ENCODE data around the gene LRP2. TPM values are rescaled to one million over a fixed set of nuclear protein-coding genes. Genes with fewer than 3 reads are reported as not detected.
"Not testable (repeated sequence)": the region's sequence is repeated elsewhere in the genome, so short reads cannot be mapped to it uniquely, and the experiment has no call there.

The LRP2 gene
- total RNA-seq, result 0.06 TPM in 1 of 2 replicates, not detected in the other

DNA sequence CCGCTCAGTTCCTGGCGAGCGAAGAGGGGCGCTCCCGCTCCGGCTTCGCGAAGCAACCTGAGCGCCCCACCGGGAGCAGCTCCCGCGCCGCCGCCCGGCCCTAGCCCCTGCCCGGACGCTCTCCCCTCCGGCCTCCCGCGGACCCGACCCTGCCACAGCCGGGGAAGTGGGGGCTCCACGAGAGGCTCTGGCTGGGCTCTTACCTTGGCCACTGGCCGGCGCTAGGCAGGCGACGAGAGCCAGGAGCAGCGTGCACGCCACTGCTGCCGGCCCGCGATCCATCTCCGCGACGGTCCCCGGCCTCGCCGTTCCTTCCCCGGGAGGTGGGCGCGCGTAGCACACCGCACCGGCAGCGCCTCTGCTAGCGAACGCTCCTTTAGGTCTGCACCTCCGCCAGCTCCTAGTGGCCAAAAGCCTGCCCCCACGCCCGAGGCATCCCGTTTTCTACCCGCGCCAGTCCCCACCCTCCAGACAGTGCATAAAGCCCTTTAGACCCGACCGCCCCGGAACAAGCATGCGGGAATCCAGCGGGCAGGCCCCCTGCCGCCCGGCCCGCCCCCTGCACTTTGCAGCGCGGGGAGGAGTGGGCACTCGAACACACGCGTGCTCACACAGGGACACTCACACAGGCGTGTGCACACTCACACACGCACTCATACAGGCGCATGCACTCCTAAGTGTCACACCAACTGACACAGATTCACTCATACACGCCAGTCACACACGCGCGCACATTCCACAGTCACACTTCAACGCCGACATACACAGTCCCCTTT lies at the start of gene LRP2:
Gene LRP2 (minus strand): TSS at position 417 of the 776 bp plus-strand sequence. CDS start 135 bp downstream, at position 282.
- DNase-seq (ENCODE audit: extremely low read depth, low read depth, low spot score), result no peak

DNA sequence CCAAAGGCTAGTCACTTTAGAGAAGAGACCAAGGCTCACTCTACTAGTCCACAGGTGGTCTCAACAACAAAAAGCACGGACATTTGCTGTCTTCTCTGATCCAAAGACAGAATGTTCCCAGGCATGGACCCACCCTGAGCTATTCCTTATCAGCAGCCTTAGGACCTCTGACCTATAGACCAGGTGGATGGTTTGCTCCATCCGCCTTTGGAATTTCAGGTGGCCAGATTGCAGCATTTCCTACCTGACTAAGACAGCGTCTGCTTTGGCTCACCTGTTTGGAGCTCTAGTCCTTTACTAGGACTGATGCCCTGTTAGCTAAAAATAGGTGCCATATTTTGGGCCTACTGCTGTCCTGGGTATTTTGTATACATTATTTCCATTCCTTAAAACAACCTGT lies 44.6 kb upstream of the LRP2 start:
- DNase-seq (ENCODE audit: extremely low read depth, low read depth, low spot score), result no peak

DNA sequence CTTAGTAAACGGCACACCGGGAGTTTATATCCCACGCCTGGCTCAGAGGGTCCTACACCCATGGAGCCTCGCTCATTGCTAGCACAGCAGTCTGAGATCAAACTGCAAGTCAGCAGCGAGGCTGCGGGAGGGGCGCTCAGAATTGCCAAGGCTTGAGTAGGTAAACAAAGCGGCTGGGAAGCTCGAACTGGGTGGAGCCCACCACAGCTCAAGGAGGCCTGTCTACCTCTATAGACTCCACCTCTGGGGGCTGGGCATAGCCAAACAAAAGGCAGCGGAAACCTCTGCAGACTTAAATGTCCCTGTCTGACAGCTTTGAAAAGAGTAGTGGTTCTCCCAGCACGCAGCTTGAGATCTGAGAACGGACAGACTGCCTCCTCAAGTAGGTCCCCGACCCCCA lies 37.2 kb upstream of the LRP2 start:
- DNase-seq (ENCODE audit: extremely low read depth, low read depth, low spot score), result not testable (repeated sequence)

DNA sequence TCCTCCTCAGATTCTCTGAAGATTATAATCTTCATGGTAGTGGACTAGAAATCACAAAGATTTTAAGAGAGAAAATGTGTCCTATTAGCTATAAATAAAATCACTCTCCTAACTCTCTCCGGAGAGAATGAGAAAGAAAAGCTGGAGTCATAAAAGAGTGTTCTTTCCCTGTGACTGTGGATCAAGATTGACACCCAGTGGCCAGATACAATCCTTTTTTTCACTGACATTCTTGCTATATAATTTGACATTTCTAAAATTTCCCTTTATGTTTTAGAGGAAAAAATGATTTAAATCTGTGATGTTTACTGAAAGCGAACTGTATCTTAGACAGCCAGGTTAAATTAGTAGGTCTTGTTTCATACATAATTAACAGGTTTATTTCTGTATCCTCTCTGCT lies 35.4 kb upstream of the LRP2 start:
- DNase-seq (ENCODE audit: extremely low read depth, low read depth, low spot score), result no peak

DNA sequence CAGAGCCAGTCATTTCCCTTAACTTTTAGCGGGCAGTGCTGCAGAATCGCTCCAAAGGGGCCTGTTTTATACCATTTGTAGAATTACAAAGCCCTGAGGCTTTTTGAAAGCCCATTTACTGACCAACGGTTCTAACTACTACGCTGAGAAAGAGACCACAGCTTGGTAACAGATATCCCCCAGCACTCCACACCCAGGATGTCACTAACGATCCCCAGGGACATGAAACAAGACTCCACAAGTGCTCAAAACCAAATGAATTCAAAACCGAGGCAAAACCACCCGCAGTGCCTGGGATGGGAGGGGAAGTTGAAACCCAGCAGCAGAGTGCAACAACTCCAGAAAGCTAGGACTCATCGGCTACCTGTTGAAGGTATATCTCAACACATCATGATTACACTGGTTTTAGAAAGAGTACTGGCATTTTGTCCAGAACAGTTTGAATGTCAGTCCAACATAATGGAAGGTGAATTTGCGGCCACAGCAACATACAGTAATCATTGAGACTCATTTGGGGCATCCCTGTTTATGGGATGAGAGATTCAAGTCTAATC lies 33.6 kb upstream of the LRP2 start:
- no peak for DNase-seq (ENCODE audit: extremely low read depth, low read depth, low spot score)

DNA sequence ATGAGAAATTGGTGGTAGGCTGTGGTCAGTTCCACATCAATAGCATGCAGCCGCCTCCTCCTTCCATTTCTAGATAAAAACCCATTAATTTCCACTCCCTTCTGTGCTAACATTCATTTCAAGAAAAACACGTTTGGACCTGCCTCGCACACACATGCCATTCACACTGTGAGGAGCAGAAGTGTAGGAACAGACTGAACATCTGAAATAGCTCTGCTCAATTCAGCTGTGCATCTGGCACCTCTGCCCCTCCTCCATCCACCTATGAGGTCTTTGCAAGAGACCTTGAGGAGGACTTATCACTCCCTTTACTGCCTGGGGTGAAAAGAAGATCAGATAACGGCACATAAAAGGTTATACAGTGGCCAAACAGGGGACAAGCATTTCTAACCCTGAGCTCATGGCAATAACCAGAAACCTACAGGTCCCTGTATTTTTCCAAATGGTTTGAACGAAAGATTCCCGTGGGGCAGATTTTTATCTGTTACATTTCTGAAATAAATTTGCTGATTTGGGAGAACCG lies 30.8 kb upstream of the LRP2 start:
- no peak for DNase-seq (ENCODE audit: extremely low read depth, low read depth, low spot score)

DNA sequence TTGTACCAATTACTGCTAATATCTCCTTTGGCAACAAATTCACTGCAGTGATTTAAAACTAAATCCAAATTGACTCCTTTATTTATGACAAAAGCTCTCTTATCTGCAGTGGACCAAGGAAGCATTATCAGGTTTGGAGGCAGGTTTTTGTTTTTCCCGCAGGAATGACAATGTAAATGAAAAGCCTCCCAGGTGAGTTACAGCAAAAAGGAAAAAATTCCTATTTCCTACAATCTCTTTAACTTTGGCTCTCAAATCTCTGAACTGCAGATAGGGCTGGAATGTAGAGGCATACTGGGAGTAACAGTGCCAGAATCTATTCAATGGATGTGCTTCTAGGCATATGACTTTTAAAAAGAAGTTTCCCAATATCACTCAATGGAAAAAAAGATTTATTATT lies 28.9 kb upstream of the LRP2 start:
- no peak for DNase-seq (ENCODE audit: extremely low read depth, low read depth, low spot score)

DNA sequence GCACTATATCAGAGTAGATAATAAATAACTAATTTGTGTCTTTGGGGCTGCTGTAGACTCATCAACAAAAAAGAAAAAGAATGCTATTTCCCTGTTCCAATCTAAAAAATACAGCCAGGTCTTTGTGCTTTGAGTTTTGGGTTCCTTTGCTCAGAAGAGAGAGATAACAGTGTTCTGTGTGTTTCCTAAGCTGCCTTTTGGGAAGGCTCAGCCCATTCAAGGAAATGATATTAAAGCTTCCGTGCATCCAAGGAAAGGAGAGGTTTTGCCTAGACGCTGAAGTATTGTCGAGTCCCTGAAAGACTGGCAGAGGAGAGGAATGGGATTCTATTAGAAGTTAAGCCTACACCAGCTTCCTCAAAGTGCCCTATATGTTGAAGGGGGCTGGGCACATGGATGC lies 25.8 kb upstream of the LRP2 start:
- no peak for DNase-seq (ENCODE audit: extremely low read depth, low read depth, low spot score)

DNA sequence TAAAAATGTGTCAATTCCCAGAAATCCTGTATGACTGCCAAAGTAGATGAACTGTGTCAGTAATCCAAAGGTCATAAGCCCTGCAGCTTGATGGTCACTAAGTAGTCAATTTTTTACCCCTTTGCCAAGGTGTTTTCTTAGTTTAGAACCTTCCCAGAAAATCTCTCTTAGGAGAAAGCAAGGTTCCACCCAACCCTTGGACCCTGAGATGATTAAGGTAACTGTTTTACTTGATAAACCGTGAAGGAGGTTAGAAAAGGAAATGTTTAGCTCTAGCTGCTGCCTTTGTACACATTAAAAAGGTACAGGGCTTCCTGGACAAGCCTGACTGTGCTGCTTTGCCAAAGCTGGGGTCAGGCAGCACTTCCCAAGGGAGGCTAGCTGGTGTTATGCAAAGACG lies 24.4 kb upstream of the LRP2 start:
- no peak for DNase-seq (ENCODE audit: extremely low read depth, low read depth, low spot score)

DNA sequence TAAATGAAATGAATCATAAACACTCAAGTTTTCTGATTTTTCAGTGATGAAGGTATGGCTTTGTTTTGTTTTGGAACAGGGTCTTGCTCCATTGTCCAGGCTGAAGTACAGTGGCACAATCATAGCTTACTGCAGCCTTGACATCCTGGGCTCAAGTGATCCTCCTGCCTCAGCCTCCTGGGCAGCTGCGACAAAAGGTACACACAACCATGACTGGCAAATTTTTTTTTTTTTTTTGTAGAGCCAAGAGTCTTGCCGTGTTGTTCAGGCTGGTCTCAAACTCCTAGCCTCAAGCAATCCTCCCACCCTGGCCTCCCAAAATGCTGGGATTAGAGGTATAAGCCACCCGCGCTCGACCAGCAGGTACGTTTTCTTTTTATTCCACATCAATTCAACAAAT lies 22.5 kb upstream of the LRP2 start:
- no peak for DNase-seq (ENCODE audit: extremely low read depth, low read depth, low spot score)

DNA sequence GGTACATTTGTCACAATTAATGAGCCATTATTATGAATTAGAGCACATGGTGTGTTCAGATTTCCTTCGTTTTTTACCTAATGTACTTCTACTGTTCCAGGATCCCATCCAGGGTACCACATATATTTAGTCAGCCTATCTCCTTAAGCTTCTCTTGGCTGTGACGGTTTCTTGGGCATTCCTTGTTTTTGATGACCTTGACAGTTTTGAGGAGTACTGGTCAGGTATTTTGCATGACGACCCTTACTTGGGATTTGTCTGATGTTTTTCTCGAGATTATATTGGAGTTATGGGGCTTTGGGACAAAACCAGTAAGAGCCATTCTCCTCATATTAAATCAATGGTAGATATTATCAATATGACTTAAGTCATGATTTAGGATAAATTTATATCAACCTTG lies 10.2 kb upstream of the LRP2 start:
- no peak for DNase-seq (ENCODE audit: extremely low read depth, low read depth, low spot score)

DNA sequence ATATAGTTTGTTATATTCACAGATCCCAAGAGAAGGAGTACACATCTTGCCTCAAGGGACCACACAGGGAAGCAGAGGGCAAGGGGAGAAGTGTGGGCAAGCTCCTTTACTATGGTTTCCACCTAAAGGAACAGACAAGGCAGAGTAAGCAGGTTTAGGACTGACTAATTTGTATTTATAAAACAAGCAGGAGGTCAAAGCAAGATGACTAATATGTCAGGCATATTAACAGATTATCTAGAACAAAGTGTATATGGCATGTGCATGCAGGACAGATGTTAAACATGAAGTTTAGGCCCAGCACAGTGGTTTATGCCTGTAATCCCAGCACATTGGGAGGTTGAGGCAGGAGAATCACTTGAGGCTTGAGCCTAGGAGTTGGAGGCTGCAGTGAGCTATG lies 3.7 kb upstream of the LRP2 start:
- no peak for DNase-seq (ENCODE audit: extremely low read depth, low read depth, low spot score)

DNA sequence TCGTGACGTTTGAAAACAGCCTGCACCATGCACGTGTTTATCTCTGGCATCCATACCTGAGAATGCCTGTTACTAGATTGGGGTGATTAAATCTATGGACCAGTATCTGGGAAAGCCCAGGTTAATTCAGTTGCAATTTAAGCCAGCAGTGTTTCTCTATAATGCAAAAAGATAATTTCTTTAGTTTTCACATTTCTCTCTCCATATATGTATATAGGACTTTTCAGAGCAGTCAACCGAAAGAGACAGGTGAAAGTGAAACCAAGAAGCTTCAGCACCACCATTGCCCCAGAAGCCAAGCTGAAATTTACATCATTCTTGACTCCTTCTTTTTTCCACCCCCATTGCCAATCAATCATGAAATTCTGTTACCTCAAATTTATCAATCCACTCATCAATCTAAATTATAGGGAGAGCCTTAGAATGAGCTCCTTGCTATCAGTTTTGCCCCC lies 2.7 kb upstream of the LRP2 start:
- no peak for DNase-seq (ENCODE audit: extremely low read depth, low read depth, low spot score)

DNA sequence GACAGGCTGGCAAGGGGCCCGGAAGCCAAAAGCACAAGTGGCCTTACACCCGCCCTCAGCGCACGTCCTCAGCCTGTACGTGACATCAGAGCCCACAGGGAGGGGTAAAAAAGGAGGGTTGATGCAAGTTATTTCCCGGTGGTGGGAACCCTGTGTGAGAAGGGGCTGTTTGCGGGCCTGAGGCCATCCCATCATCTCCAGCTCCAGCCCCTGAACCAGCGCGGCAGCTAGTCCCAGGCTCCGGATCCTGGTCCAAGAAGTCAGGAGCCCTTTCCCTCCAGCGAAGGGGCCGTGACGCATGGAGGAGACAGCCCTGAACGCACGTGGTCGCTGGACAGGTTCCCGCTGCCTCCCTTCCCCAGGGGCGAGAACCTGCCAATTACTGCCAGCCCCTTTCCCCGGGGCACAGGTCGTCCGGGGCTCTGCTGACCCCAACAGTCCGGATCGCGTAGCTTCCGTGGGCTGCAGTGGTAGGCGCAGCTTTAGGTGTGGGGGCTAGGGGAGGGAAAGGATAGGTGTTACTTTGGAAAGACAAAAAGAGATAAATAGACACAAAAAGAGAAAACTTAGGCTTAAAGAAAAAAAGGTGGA lies 1.3 kb upstream of the LRP2 start:
- no peak for DNase-seq (ENCODE audit: extremely low read depth, low read depth, low spot score)

DNA sequence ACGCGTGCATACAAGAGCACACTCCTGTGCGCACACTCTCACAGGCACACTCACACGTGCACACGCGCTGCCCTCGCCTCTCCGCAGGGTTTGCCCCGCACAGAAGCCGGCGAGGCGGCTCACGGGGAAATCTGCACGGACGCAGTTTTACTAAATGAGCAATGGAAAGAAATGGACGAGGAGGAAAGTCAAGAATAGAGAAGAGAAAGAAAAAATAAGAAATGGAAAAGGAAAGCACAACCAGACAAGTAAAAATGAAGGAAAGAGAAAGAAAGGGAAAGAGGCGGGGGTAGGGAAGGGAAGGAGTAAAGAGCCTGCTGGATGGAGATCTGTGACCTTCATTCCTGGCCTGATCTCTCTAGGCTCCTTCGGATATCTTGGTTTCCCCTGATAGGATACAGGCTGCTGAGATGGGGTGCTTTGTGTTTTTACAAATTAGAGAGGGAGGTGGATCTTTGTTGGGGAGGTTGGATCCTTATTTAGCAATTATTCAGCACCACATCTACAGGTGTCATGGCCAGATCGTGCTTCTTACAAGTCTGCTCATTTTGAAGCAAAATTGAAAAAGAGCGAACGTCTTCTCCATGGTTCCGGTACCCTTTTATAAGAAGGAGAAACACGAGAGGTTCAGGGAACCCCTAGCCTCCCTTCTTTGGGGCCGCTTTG lies 693 bp upstream of the LRP2 start:
- DNase-seq (ENCODE audit: extremely low read depth, low read depth, low spot score), result no peak

DNA sequence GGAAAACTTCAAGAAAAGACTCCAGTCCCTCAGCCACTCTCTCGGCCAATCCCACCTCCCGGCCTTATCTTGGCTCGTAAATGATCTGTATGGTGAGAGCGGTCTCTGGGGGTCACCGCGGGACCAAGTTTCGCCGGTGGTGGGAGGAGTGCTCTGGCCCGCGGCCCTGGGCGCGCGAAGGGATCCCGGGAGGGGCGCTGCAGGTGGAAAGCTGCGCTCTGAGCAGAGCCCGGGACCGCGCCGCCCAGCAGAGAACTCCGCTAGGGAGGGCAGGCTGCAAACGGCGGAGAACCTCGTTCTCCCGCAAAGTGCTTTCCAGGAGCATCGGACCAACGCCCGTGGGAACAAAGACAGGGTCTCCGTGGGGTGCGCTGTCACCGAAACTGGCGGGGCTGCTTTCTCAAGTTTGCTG lies 622 bp downstream of the LRP2 start:
- DNase-seq (ENCODE audit: extremely low read depth, low read depth, low spot score), result no peak

DNA sequence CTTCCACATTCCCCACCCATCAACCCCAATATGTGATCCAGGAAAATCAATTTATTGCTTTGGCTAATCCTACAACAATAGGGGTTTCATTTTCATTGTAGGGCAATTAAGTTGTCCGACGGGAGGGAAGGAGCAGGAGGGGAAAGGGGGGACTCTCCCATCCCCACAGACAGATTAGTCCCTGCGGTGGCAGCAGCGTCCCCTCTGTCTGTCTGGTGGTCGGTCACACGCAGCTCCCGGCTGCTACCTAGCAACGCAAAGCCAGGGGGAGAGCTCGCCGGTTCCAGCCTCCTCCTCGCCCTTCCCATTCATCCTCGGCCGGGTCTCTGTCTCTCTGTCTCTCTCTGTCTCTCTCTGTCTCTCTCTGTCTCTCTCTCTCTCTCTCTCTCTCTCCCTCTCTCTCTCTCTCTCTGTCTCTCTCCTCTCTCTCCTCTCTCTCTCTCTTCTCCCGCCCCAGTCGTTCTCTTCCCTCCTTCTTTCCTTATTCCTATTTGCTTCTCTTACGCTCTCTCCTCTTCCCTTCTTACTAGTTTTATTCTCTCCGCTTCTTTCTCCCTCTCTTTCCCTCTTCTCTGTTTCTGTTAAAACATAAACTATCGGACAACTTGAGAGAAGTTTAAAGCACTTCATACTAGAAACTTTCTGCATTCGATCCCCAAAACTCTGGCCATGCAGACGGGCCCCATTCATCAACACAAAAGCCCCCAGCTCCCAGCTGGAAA lies 1.2 kb downstream of the LRP2 start:
- no peak for DNase-seq (ENCODE audit: extremely low read depth, low read depth, low spot score)

DNA sequence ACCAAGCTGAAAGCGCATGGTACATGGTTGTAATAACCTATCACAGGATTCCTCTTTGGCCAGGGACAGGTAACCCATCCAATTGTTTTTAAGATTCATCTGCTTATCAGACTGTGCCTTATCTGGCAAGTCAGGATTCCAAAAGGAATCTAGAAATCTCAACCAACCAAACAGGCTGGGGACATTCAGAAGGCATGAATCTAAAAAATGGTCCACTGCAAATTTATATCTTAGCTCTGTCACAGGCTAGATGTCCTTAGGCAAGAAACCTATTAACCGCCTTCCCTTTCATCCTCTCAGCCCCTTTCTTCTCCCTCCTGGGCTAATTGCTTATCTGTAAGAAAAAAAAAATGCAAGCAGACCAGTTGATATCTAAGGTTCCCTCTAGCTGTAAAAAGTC lies 4.3 kb downstream of the LRP2 start:
- DNase-seq (ENCODE audit: extremely low read depth, low read depth, low spot score), result no peak

DNA sequence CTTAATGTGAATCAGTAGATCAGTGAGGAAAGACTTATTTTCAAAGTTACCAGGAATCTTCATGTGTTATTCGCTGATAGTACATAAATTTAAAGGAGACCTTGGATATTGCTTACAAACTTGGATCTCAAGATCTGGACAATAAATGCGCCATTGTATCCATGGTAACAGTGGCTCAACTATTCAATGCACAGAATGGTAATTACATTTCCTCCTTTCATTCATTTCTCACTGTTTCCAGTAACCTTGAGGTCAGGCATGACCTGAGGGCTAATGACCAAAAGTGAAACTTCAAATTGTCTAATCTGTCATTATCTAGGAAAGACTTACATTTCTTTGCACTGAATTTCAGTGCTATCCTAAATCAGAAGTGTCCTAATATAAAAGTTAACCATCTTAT lies 8.1 kb downstream of the LRP2 start:
- no peak for DNase-seq (ENCODE audit: extremely low read depth, low read depth, low spot score)

DNA sequence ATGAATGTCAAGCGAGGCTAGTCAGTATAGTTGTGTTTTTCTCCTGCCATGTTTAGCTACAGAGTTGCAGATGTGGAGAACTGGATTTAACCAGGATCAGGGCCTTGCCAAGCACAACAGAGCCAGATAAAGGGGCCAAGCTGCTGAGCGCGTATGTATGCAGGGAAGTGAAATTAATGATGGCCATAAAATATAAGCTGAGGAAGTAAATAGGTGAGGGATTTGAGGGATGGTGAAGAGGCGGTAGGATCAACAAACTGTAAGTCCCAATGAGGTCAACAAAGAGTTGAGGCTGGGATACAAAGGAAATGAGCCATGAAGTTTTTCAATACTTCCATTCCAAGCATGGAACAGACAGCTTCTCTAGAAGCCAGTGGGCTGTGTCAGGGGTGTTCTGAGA lies 10.6 kb downstream of the LRP2 start:
- no peak for DNase-seq (ENCODE audit: extremely low read depth, low read depth, low spot score)

DNA sequence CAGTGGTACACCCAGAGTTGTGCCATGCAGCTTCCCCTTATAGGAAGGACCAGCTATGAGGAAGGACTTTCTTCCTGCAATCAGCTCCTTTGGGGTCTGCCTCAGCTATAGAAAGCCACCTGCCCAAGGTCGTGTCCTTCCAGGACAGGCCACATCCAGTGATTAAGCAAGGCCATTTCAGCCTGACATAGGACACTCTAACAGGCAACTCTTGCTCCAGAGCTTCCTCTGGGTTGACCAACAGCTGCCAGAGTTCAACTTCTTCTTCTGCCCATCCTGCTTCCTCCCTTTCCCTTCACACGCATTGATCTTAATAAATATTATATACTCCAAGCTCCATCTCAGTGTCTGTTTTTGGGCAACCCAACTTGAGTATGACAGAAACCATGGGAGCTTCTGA lies 12.8 kb downstream of the LRP2 start:
- DNase-seq (ENCODE audit: extremely low read depth, low read depth, low spot score), result no peak

Data from glomerular endothelial cell (primary cell).